WTC11 (cell line): ENCODE data around the gene PLCB3. TPM values are rescaled to one million over a fixed set of nuclear protein-coding genes. Genes with fewer than 3 reads are reported as not detected.

Source experiments
- ATAC-seq: fragments of 200-7000 bp; cut with Tn5 transposase; 2 replicates; pipeline ENCODE4 v1.10.0; 2021; ENCODE audit warnings: mild to moderate bottlenecking, moderate library complexity
- CTCF ChIA-PET: fragments of 300-600 bp; sonication (Branson Sonifier 250); formaldehyde crosslinking; loops from one replicate; lab custom pipeline; 2021; ENCODE audit warnings: antibody characterized with exemption; lab: Charles Lee
- POLR2A ChIA-PET: fragments of 350-600 bp; sonication (Branson Sonifier 250); formaldehyde crosslinking; loops from one replicate; lab custom pipeline; 2021; ENCODE audit warnings: antibody characterized with exemption; lab: Charles Lee
- DNase-seq: peaks from one replicate; pipeline ENCODE4 v3.0.0; 2021; ENCODE audit warnings: low spot score
- H3K27ac Mint-ChIP-seq: 2 replicates; pipeline ENCODE4 v1.8.0; 2021; ENCODE audit warnings: mixed read lengths
- H3K27me3 Mint-ChIP-seq: 2 replicates; pipeline ENCODE4 v1.8.0; 2021; ENCODE audit warnings: low read depth, mild to moderate bottlenecking, moderate library complexity, mixed read lengths
- H3K36me3 Mint-ChIP-seq: 2 replicates; pipeline ENCODE4 v1.8.0; 2021; ENCODE audit warnings: mixed read lengths
- H3K4me1 Mint-ChIP-seq: 2 replicates; pipeline ENCODE4 v1.8.0; 2022; ENCODE audit warnings: mixed read lengths
- H3K4me3 Mint-ChIP-seq: 2 replicates; pipeline ENCODE4 v1.8.0; 2021; ENCODE audit warnings: mild to moderate bottlenecking, moderate library complexity, mixed read lengths
- H3K9me3 Mint-ChIP-seq: 2 replicates; pipeline ENCODE4 v1.8.0; 2021; ENCODE audit warnings: mixed read lengths
- AR ChIP-seq: fragments of 250-450 bp; sonication (Bioruptor Pico); IDR thresholded peaks from 2 replicates; pipeline ENCODE4 v1.9.0; 2021; ENCODE audit warnings: mild to moderate bottlenecking
- ATF1 ChIP-seq: sonication (generic); formaldehyde crosslinking; IDR thresholded peaks from 2 replicates; pipeline ENCODE4 v1.8.1; 2023; ENCODE audit warnings: mild to moderate bottlenecking, moderate library complexity, missing genetic modification reagents
- CREB1 ChIP-seq: sonication (generic); formaldehyde crosslinking; IDR thresholded peaks from 2 replicates; pipeline ENCODE4 v1.8.0; 2023; ENCODE audit warnings: mild to moderate bottlenecking, missing genetic modification reagents
- EMX1 ChIP-seq: fragments of 250-450 bp; sonication (Bioruptor Pico); IDR thresholded peaks from 2 replicates; pipeline ENCODE4 v1.8.0; 2021; ENCODE audit warnings: mild to moderate bottlenecking
- GABPB1 ChIP-seq: sonication (generic); formaldehyde crosslinking; IDR thresholded peaks from 2 replicates; pipeline ENCODE4 v1.8.1; 2023; ENCODE audit warnings: mild to moderate bottlenecking, missing genetic modification reagents
- IRF2 ChIP-seq: sonication (generic); formaldehyde crosslinking; IDR thresholded peaks from 2 replicates; pipeline ENCODE4 v1.8.0; 2022; ENCODE audit warnings: low read depth, missing genetic modification reagents, borderline replicate concordance
- JUN ChIP-seq: sonication (generic); formaldehyde crosslinking; IDR thresholded peaks from 2 replicates; pipeline ENCODE4 v1.8.0; 2023; ENCODE audit warnings: mild to moderate bottlenecking, missing genetic modification reagents
- NFATC4 ChIP-seq: fragments of 250-450 bp; sonication (Bioruptor Pico); IDR thresholded peaks from 2 replicates; pipeline ENCODE4 v1.9.0; 2021; ENCODE audit warnings: mild to moderate bottlenecking
- NFYB ChIP-seq: sonication (generic); formaldehyde crosslinking; conservative IDR thresholded peaks from 2 replicates; pipeline ENCODE4 v1.8.0; 2022; ENCODE audit warnings: low read depth, missing genetic modification reagents
- NR1H2 ChIP-seq: sonication (generic); formaldehyde crosslinking; IDR thresholded peaks from 2 replicates; pipeline ENCODE4 v1.9.0; 2021; ENCODE audit warnings: mild to moderate bottlenecking, moderate library complexity, missing genetic modification reagents
- OVOL2 ChIP-seq: fragments of 250-450 bp; sonication (Bioruptor Pico); IDR thresholded peaks from 2 replicates; pipeline ENCODE4 v1.9.0; 2021; ENCODE audit warnings: mild to moderate bottlenecking, borderline replicate concordance
- SMAD3 ChIP-seq: sonication (generic); formaldehyde crosslinking; IDR thresholded peaks from 2 replicates; pipeline ENCODE4 v1.8.0; 2022; ENCODE audit warnings: missing genetic modification reagents, mild to moderate bottlenecking, borderline replicate concordance
- TEAD4 ChIP-seq: sonication (generic); formaldehyde crosslinking; IDR thresholded peaks from 2 replicates; pipeline ENCODE4 v1.8.0; 2022; ENCODE audit warnings: mild to moderate bottlenecking, missing genetic modification reagents
- TP53 ChIP-seq: sonication (generic); formaldehyde crosslinking; IDR thresholded peaks from 2 replicates; pipeline ENCODE4 v1.8.1; 2023; ENCODE audit warnings: mild to moderate bottlenecking, missing genetic modification reagents
- ZBTB21 ChIP-seq: sonication (generic); formaldehyde crosslinking; IDR thresholded peaks from 2 replicates; pipeline ENCODE4 v1.8.1; 2023; ENCODE audit warnings: mild to moderate bottlenecking, missing genetic modification reagents, borderline replicate concordance
- ZMAT4 ChIP-seq: fragments of 250-450 bp; sonication (Bioruptor Pico); IDR thresholded peaks from 2 replicates; pipeline ENCODE4 v1.9.0; 2021; ENCODE audit warnings: mild to moderate bottlenecking
- ZNF219 ChIP-seq: sonication (generic); formaldehyde crosslinking; IDR thresholded peaks from 2 replicates; pipeline ENCODE4 v1.8.0; 2023; ENCODE audit warnings: missing genetic modification reagents, mild to moderate bottlenecking, borderline replicate concordance
- ZNF281 ChIP-seq: sonication (generic); formaldehyde crosslinking; IDR thresholded peaks from 2 replicates; pipeline ENCODE4 v1.8.0; 2023; ENCODE audit warnings: mild to moderate bottlenecking, missing genetic modification reagents
- total RNA-seq: library from RNA; stranded (reverse); gene quantifications from 3 replicates; pipeline ENCODE4 v1.2.3, GENCODE V29; 2021
- TF ChIP-seq, protein P1 (sequence below): sonication (generic); formaldehyde crosslinking; IDR thresholded peaks from 2 replicates; pipeline ENCODE4 v1.8.1; 2023; ENCODE audit warnings: mild to moderate bottlenecking, missing genetic modification reagents
- TF ChIP-seq, protein P2 (sequence below): sonication (generic); formaldehyde crosslinking; conservative IDR thresholded peaks from 2 replicates; pipeline ENCODE4 v1.8.1; 2022; ENCODE audit warnings: mild to moderate bottlenecking, missing genetic modification reagents
- TF ChIP-seq, protein P3 (sequence below): sonication (generic); formaldehyde crosslinking; IDR thresholded peaks from 2 replicates; pipeline ENCODE4 v1.8.1; 2023; ENCODE audit warnings: mild to moderate bottlenecking, missing genetic modification reagents
- TF ChIP-seq, protein P4 (sequence below): sonication (generic); formaldehyde crosslinking; IDR thresholded peaks from 2 replicates; pipeline ENCODE4 v1.8.1; 2022; ENCODE audit warnings: mild to moderate bottlenecking, moderate library complexity, missing genetic modification reagents
- TF ChIP-seq, protein P5 (sequence below): sonication (generic); formaldehyde crosslinking; IDR thresholded peaks from 2 replicates; pipeline ENCODE4 v1.8.1; 2022; ENCODE audit warnings: low read depth, mild to moderate bottlenecking, moderate library complexity, missing genetic modification reagents, borderline replicate concordance

Gene PLCB3
- total RNA-seq, 1 experiment from 2014 or later = 97.4 TPM

DNA sequence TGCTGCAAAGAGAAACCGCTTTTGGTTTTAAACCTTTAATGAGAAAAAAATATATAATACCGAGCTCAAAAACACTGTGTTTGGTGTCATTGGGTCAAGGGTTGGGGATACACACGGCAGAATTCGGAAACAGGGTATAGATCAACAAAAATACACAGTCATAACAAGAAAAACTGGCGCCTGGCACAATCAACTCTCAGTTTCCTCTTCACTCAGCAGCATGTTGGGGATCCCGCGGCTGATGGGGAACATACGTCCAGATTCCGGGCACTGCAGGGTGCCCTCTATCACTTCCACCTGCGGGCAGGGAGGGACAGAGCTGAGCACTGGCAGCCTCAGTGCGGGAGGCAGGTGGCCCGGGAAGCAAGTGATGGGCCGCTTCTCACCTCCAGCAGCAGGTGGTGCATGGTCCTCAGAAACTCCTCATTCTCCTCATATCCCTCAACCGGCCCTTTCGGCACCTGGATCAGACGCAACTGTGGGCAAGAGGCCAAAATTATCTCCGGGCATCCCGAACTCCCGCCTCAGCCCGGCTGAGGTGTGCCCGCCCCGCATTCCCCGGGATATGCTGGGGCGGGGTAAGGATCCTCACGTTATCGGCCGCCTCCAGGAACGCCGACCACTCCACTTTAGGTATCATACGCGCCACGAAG is 65.5 kb downstream of the PLCB3 start (continued):
- TF ChIP-seq, protein P1, sequence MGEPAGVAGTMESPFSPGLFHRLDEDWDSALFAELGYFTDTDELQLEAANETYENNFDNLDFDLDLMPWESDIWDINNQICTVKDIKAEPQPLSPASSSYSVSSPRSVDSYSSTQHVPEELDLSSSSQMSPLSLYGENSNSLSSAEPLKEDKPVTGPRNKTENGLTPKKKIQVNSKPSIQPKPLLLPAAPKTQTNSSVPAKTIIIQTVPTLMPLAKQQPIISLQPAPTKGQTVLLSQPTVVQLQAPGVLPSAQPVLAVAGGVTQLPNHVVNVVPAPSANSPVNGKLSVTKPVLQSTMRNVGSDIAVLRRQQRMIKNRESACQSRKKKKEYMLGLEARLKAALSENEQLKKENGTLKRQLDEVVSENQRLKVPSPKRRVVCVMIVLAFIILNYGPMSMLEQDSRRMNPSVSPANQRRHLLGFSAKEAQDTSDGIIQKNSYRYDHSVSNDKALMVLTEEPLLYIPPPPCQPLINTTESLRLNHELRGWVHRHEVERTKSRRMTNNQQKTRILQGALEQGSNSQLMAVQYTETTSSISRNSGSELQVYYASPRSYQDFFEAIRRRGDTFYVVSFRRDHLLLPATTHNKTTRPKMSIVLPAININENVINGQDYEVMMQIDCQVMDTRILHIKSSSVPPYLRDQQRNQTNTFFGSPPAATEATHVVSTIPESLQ (CRISPR knock-in tag) = no peak
- TF ChIP-seq, protein P2, sequence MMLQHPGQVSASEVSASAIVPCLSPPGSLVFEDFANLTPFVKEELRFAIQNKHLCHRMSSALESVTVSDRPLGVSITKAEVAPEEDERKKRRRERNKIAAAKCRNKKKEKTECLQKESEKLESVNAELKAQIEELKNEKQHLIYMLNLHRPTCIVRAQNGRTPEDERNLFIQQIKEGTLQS (CRISPR knock-in tag) = no peak
- no peak for TF ChIP-seq ZBTB21 (CRISPR knock-in tag)

DNA sequence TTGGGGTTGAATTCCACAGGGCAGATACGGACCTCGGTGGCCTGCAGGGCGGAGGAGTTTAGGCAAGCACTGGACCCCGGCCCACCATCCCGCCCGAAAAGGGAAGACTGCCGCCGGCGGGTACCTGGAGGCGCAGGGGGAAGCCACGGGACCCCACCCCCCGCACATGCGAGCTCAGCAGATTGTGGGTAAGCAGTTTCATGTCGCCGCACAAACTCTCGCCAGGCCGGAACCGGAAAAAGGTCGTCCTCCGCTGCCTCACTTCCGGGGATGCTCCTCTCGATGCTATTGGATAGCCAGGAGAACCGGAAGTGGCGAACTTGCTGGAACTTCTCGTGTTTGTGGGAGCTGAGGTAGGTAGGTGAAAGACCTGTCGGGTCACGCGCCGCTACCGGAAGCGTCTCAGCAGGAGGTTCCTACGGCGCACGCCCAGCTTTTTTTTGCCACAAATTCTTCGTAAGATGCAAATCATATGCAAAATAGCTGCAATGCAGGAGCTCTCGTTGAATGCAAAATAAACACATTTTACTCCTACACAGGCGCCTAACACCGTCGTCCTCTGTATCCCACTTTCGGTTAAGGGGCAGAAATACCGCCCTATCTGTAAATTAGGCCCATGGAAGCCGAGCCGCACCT is 66.1 kb downstream of the PLCB3 start, which contains the start of gene TRMT112:
TSS of gene TRMT112 (minus strand) at position 235 of the 636 bp plus-strand sequence. CDS start at position 202, 33 bp downstream.
- DNase-seq (peak; percentile 91), ATAC-seq (peak; percentile 68)
- peaks cover 27% of the 10 kb centered on the region for H3K36me3 Mint-ChIP-seq
- H3K27me3 Mint-ChIP-seq = no peaks in the 10 kb centered on the region
- peak within 1 kb of the TSS; percentile 90 for H3K4me3 Mint-ChIP-seq
- no peaks in the 10 kb centered on the region for H3K9me3 Mint-ChIP-seq
- H3K27ac Mint-ChIP-seq = peak within 1 kb of the TSS; percentile 99
- ChIA-PET CTCF (interaction anchor here (0.7 to 3.8 kb wide), 38 partner anchors 10 to 339 kb away, joined by 3 to 173 read pairs (median 5); partner anchors contain the start of genes BAD, CATSPERZ, CCDC88B and ESRRA), POLR2A (interaction anchor here (0.5 to 3.0 kb wide), 17 partner anchors 13 to 657 kb away, joined by 3 to 25 read pairs (median 6); partner anchors contain the start of genes CATSPERZ, DNAJC4, ESRRA and FKBP2)
- H3K4me1 Mint-ChIP-seq = peaks cover 17% of the 10 kb centered on the region
- TF ChIP-seq ZNF281 (CRISPR knock-in tag) (no peak), AR (no peak), GABPB1 (CRISPR knock-in tag) (peak; percentile 77), CREB1 (CRISPR knock-in tag) (0 out of 2 replicates have a peak, but pooled peaks have one; percentile 20), SMAD3 (CRISPR knock-in tag) (0 out of 2 replicates have a peak, but pooled peaks have one; percentile 65), IRF2 (CRISPR knock-in tag) (no peak), TEAD4 (CRISPR knock-in tag) (no peak), ATF1 (CRISPR knock-in tag) (no peak), ZNF219 (CRISPR knock-in tag) (0 out of 2 replicates have a peak, but pooled peaks have one; percentile 47), EMX1 (CRISPR knock-in tag) (no peak), OVOL2 (CRISPR knock-in tag) (no peak), NFYB (peak; percentile 68), NFATC4 (CRISPR knock-in tag) (no peak), ZMAT4 (CRISPR knock-in tag) (no peak), JUN (peak; percentile 13; the same call in 1 of the 2 replicates), TP53 (CRISPR knock-in tag) (no peak), NR1H2 (CRISPR knock-in tag) (no peak)
- TF ChIP-seq, protein P3, sequence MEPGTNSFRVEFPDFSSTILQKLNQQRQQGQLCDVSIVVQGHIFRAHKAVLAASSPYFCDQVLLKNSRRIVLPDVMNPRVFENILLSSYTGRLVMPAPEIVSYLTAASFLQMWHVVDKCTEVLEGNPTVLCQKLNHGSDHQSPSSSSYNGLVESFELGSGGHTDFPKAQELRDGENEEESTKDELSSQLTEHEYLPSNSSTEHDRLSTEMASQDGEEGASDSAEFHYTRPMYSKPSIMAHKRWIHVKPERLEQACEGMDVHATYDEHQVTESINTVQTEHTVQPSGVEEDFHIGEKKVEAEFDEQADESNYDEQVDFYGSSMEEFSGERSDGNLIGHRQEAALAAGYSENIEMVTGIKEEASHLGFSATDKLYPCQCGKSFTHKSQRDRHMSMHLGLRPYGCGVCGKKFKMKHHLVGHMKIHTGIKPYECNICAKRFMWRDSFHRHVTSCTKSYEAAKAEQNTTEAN (CRISPR knock-in tag) = 0 out of 2 replicates have a peak, but pooled peaks have one; percentile 34
- TF ChIP-seq, protein P4, sequence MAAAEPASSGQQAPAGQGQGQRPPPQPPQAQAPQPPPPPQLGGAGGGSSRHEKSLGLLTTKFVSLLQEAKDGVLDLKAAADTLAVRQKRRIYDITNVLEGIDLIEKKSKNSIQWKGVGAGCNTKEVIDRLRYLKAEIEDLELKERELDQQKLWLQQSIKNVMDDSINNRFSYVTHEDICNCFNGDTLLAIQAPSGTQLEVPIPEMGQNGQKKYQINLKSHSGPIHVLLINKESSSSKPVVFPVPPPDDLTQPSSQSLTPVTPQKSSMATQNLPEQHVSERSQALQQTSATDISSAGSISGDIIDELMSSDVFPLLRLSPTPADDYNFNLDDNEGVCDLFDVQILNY (CRISPR knock-in tag) = no peak
- TF ChIP-seq, protein P5, sequence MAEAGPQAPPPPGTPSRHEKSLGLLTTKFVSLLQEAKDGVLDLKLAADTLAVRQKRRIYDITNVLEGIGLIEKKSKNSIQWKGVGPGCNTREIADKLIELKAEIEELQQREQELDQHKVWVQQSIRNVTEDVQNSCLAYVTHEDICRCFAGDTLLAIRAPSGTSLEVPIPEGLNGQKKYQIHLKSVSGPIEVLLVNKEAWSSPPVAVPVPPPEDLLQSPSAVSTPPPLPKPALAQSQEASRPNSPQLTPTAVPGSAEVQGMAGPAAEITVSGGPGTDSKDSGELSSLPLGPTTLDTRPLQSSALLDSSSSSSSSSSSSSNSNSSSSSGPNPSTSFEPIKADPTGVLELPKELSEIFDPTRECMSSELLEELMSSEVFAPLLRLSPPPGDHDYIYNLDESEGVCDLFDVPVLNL (CRISPR knock-in tag) = no peak
